H9 (cell line): ENCODE results near the gene MAST1. TPM values are rescaled to one million over a fixed set of nuclear protein-coding genes. Genes with fewer than 3 reads are reported as not detected.

Experiments used
- DNase-seq: peaks from one replicate; pipeline ENCODE4 v3.0.0-alpha.2; 2017
- H2AFZ ChIP-seq: one replicate; pipeline ENCODE4 v1.6.1; 2013; ENCODE audit warnings: mild to moderate bottlenecking, low read length, control low read depth, moderate library complexity
- H2AK5ac ChIP-seq: 2 replicates; pipeline ENCODE4 v1.6.1; 2013; ENCODE audit warnings: low read length, control low read depth, mixed read lengths; ENCODE audit not compliant: insufficient read length
- H2BK120ac ChIP-seq: one replicate; pipeline ENCODE4 v1.6.1; 2013; ENCODE audit warnings: low read depth, mild to moderate bottlenecking, low read length, control low read depth, inconsistent platforms; ENCODE audit not compliant: poor library complexity, severe bottlenecking
- H2BK12ac ChIP-seq: 2 replicates; pipeline ENCODE4 v1.6.1; 2013; ENCODE audit warnings: low read length, control low read depth, mixed read lengths, low read depth; ENCODE audit not compliant: insufficient read length
- H2BK15ac ChIP-seq: 2 replicates; pipeline ENCODE4 v1.6.1; 2013; ENCODE audit warnings: low read depth, low read length, control low read depth
- H2BK20ac ChIP-seq: one replicate; pipeline ENCODE4 v1.6.1; 2013; ENCODE audit warnings: low read depth, mild to moderate bottlenecking, low read length, control low read depth, inconsistent platforms; ENCODE audit not compliant: poor library complexity, severe bottlenecking
- H2BK5ac ChIP-seq: 2 replicates; pipeline ENCODE4 v1.6.1; 2013; ENCODE audit warnings: low read length, control low read depth, mixed read lengths; ENCODE audit not compliant: insufficient read length
- H3K14ac ChIP-seq: 2 replicates; pipeline ENCODE4 v1.6.1; 2013; ENCODE audit warnings: low read length, control low read depth; ENCODE audit not compliant: insufficient read depth
- H3K18ac ChIP-seq: 2 replicates; pipeline ENCODE4 v1.6.1; 2013; ENCODE audit warnings: low read depth, mild to moderate bottlenecking, mixed read lengths, low read length, control low read depth; ENCODE audit not compliant: insufficient read length
- H3K23ac ChIP-seq: 2 replicates; pipeline ENCODE4 v1.6.1; 2013; ENCODE audit warnings: low read length, control low read depth, mixed read lengths, low read depth; ENCODE audit not compliant: insufficient read length
- H3K23me2 ChIP-seq: 2 replicates; pipeline ENCODE4 v1.6.1; 2013; ENCODE audit warnings: low read depth, mild to moderate bottlenecking, mixed read lengths, low read length, control low read depth; ENCODE audit not compliant: insufficient read length, poor library complexity, severe bottlenecking
- H3K27ac ChIP-seq: 2 replicates; pipeline ENCODE4 v1.5.1; 2013; ENCODE audit warnings: low read length, control low read depth, mixed read lengths, low read depth; ENCODE audit not compliant: insufficient read length
- H3K27me3 ChIP-seq: 2 replicates; pipeline ENCODE4 v1.6.1; 2013; ENCODE audit warnings: low read length, control low read depth, inconsistent platforms; ENCODE audit not compliant: insufficient read depth
- H3K4ac ChIP-seq: 2 replicates; pipeline ENCODE4 v1.6.1; 2013; ENCODE audit warnings: low read depth, mild to moderate bottlenecking, control low read depth, inconsistent platforms, low read length, moderate library complexity
- H3K4me1 ChIP-seq: 2 replicates; pipeline ENCODE4 v1.6.1; 2013; ENCODE audit warnings: low read length, control low read depth, inconsistent platforms; ENCODE audit not compliant: insufficient read depth
- H3K4me2 ChIP-seq: 2 replicates; pipeline ENCODE4 v1.6.1; 2013; ENCODE audit warnings: low read length, control low read depth, mixed read lengths; ENCODE audit not compliant: insufficient read length, insufficient read depth
- H3K56ac ChIP-seq: 2 replicates; pipeline ENCODE4 v1.6.1; 2013; ENCODE audit warnings: low read depth, mild to moderate bottlenecking, mixed read lengths, low read length, control low read depth; ENCODE audit not compliant: insufficient read length
- H3K79me1 ChIP-seq: 2 replicates; pipeline ENCODE4 v1.6.1; 2013; ENCODE audit warnings: low read depth, mild to moderate bottlenecking, moderate library complexity, low read length, control low read depth, inconsistent platforms; ENCODE audit not compliant: insufficient read depth, poor library complexity, severe bottlenecking
- H3K79me2 ChIP-seq: 2 replicates; pipeline ENCODE4 v1.6.1; 2013; ENCODE audit warnings: low read length, control low read depth, inconsistent platforms; ENCODE audit not compliant: insufficient read depth
- H3K9ac ChIP-seq: 2 replicates; pipeline ENCODE4 v1.6.1; 2013; ENCODE audit warnings: low read length, control low read depth, mixed read lengths; ENCODE audit not compliant: insufficient read length; ENCODE audit errors: extremely low read depth
- H3K9me3 ChIP-seq: one replicate; pipeline ENCODE4 v1.6.1; 2013; ENCODE audit warnings: low read depth, low read length, inconsistent platforms; ENCODE audit not compliant: control insufficient read depth
- H3T11ph ChIP-seq: one replicate; pipeline ENCODE4 v1.6.1; 2013; ENCODE audit warnings: mild to moderate bottlenecking, low read length, control low read depth, inconsistent platforms
- H4K20me1 ChIP-seq: one replicate; pipeline ENCODE4 v1.6.1; 2013; ENCODE audit not compliant: control insufficient read depth, insufficient read length, insufficient read depth
- H4K5ac ChIP-seq: 2 replicates; pipeline ENCODE4 v1.6.1; 2013; ENCODE audit warnings: low read depth, mild to moderate bottlenecking, mixed read lengths, low read length, control low read depth; ENCODE audit not compliant: insufficient read length
- H4K8ac ChIP-seq: replicated peaks from 2 replicates; pipeline ENCODE4 v1.6.1; 2013; ENCODE audit warnings: low read length, control low read depth, mixed read lengths, low read depth; ENCODE audit not compliant: insufficient read length
- H4K91ac ChIP-seq: 2 replicates; pipeline ENCODE4 v1.6.1; 2013; ENCODE audit warnings: low read depth, mild to moderate bottlenecking, moderate library complexity, mixed read lengths, low read length, control low read depth; ENCODE audit not compliant: insufficient read length
- H3K27ac Mint-ChIP-seq, 3 experiments: 2 replicates in 2 of 3; 3 replicates in 1 of 3; pipeline ENCODE4 v1.8.0; 2020 to 2021; ENCODE audit warnings: mixed read lengths in 3 of 3, mild to moderate bottlenecking in 1 of 3, moderate library complexity in 1 of 3
- H3K27me3 Mint-ChIP-seq: 2 replicates; pipeline ENCODE4 v1.8.0; 2021; ENCODE audit warnings: low read depth, mild to moderate bottlenecking, moderate library complexity, mixed read lengths
- H3K36me3 Mint-ChIP-seq, 3 experiments: 2 replicates in 2 of 3; 3 replicates in 1 of 3; pipeline ENCODE4 v1.8.0; 2020 to 2021; ENCODE audit warnings: low read depth in 3 of 3, mixed read lengths in 3 of 3; ENCODE audit not compliant: insufficient read depth in 1 of 3
- H3K4me1 Mint-ChIP-seq, 2 experiments: 2 replicates each; pipeline ENCODE4 v1.8.0; 2020; ENCODE audit warnings: mixed read lengths in 2 of 2
- H3K4me3 Mint-ChIP-seq, 2 experiments: 2 replicates in 1 of 2; 3 replicates in 1 of 2; pipeline ENCODE4 v1.8.0; 2020 to 2021; ENCODE audit warnings: mild to moderate bottlenecking in 2 of 2, mixed read lengths in 2 of 2, moderate library complexity in 1 of 2
- H3K9me3 Mint-ChIP-seq, 2 experiments: 2 replicates in 1 of 2; 3 replicates in 1 of 2; pipeline ENCODE4 v1.8.0; 2020; ENCODE audit warnings: mild to moderate bottlenecking in 2 of 2, mixed read lengths in 2 of 2, moderate library complexity in 1 of 2
- CTCF ChIP-seq: fragments of 200-600 bp; sonication (generic); conservative IDR thresholded peaks from 3 replicates; pipeline ENCODE4 v1.8.0; 2021; ENCODE audit warnings: antibody characterized with exemption, mild to moderate bottlenecking
- whole genome bisulfite sequencing: extraction: QIAGEN DNeasy Blood & Tissue Kit; methylation state at CpG from one replicate; pipeline ENCODE4 v1.1.7; 2013; ENCODE audit warnings: missing lambda C conversion rate, low lambda C conversion rate, mixed read lengths; ENCODE audit not compliant: insufficient read length; ENCODE audit errors: extremely low coverage; 5-methylcytosine and 5-hydroxymethylcytosine counted together
- total RNA-seq: library from RNA; stranded (reverse); gene quantifications from 2 replicates; pipeline ENCODE4 v1.2.1, GENCODE V29; 2021

The MAST1 gene
- total RNA-seq, 1 experiment from 2014 or later: 15.1 TPM

GRCh38 chr19:12886969-12887747, 48.8 kb downstream of the MAST1 start, which contains the start of gene KLF1:
Gene KLF1 (minus strand): TSS chr19:12887201. CDS start chr19:12887140, 61 bp downstream.
- Histone ChIP-seq H4K20me1 (no peaks in the 10 kb centered on the region), H3T11ph (no peak within 1 kb of the TSS), H3K4me2 (peak within 1 kb of the TSS; percentile 79), H3K23me2 (peaks cover 14% of the 10 kb centered on the region), H3K9me3 (no peaks in the 10 kb centered on the region), H3K4ac (no peak within 1 kb of the TSS), H2BK12ac (no peak within 1 kb of the TSS), H2BK20ac (no peak within 1 kb of the TSS), H3K14ac (peak within 1 kb of the TSS; percentile 73), H3K79me2 (no peaks in the 10 kb centered on the region; the same call in 1 of the 2 replicates), H3K18ac (peak within 1 kb of the TSS; percentile 7), H2AK5ac (no peak within 1 kb of the TSS), H4K5ac (no peak within 1 kb of the TSS), H3K56ac (no peak within 1 kb of the TSS), H2BK120ac (no peak within 1 kb of the TSS), H3K9ac (peak within 1 kb of the TSS; percentile 38), H3K27me3 (0 out of 2 replicates have a peak, but pooled peaks cover 1% of the 10 kb centered on the region), H3K4me1 (no peaks in the 10 kb centered on the region), H4K91ac (no peak within 1 kb of the TSS), H3K79me1 (no peaks in the 10 kb centered on the region), H3K27ac (no peak within 1 kb of the TSS), H2BK15ac (no peak within 1 kb of the TSS), H4K8ac (no peak within 1 kb of the TSS), H3K23ac (no peak within 1 kb of the TSS), H2BK5ac (no peak within 1 kb of the TSS), H2AFZ (no peak within 1 kb of the TSS)
- Mint-ChIP-seq H3K4me1 (peaks cover 13 to 24% of the 10 kb centered on the region in 2 experiments), H3K36me3 (peaks cover 3 to 10% (median 4%) of the 10 kb centered on the region in 3 experiments; a peak in 5 of 7 replicates), H3K27me3 (peaks cover 52% of the 10 kb centered on the region), H3K9me3 (peaks cover 16% of the 10 kb centered on the region in 2 experiments), H3K4me3 (peak within 1 kb of the TSS; percentile 55 to 82), H3K27ac (no peak within 1 kb of the TSS; a peak in 1 of 7 replicates)
- no CpG with 5 or more reads among the region's 17 CpGs for WGBS
- DNase-seq: no peak
- no peak for TF ChIP-seq CTCF
